AG09309 (cell line): ENCODE measurements around the gene NAMPT.

Source experiments
- DNase-seq: peaks from one replicate; pipeline ENCODE4 v3.0.0-alpha.2; 2010; ENCODE audit warnings: low read depth
- H3K4me3 ChIP-seq: 2 replicates; pipeline ENCODE4 v1.5.1; 2011; ENCODE audit warnings: mild to moderate bottlenecking, low read depth, low read length, moderate library complexity; ENCODE audit not compliant: control insufficient read depth
- CTCF ChIP-seq: IDR thresholded peaks from 2 replicates; pipeline ENCODE4 v1.5.1; 2011; ENCODE audit warnings: mild to moderate bottlenecking, low read depth, low read length, inconsistent platforms; ENCODE audit not compliant: insufficient read depth, control insufficient read depth; ENCODE audit errors: missing control alignments

The NAMPT gene

GRCh38 chr7:106201164-106201563, 83.6 kb downstream of the NAMPT start:
- no peak for TF ChIP-seq CTCF
- no peak for DNase-seq
- no peak overlapping the region for H3K4me3 ChIP-seq

- no peak for DNase-seq
- TF ChIP-seq CTCF, result no peak
- H3K4me3 ChIP-seq, result no peak overlapping the region
These were observed 84.9 kb downstream of the NAMPT start for GRCh38 chr7:106199813-106200364.

- no peak for DNase-seq
- no peak overlapping the region for H3K4me3 ChIP-seq
- no peak for TF ChIP-seq CTCF
These were observed 85.8 kb downstream of the NAMPT start for GRCh38 chr7:106199024-106199423.
